Left cardiac atrium (tissue), 4 donors: Measurements from ENCODE around the gene ZNF267. TPM values are rescaled to one million over a fixed set of nuclear protein-coding genes. Genes with fewer than 3 reads are reported as not detected.
"Not testable (repeated sequence)": the region's sequence is repeated elsewhere in the genome, so short reads cannot be mapped to it uniquely, and the experiment has no call there.

Source experiments
- ATAC-seq, 2 donors: fragments of 200-7000 bp; cut with Tn5 transposase; one replicate each; pipeline ENCODE4 v1.9.1; 2020; ENCODE audit warnings: mild to moderate bottlenecking in 2 of 2, moderate library complexity in 2 of 2
- DNase-seq: peaks from one replicate; pipeline ENCODE4 v3.0.0-alpha.2; 2020
- intact Hi-C, 2 donors: fragments of 100-400 bp; cut with DNase I; formaldehyde crosslinking; loops; one replicate each; pipeline versions ENCODE4 v1.14.1 to v1.15.1; 2022 to 2023
- total RNA-seq, 2 donors: library from RNA; stranded (reverse); fragmentation: NEBNext Ultra II Directional; extraction: Animal tissue kit (Norgen Biotek cat#: 25700); gene quantifications; one replicate each; pipeline ENCODE4 v1.2.1, GENCODE V29; 2021
- donor health status: DM: no; HTN: yes; CAD: no.
- donor health status: DM: no; HTN: yes; CAD: no; lungs with severe emphysema.
- donor health status: DM: yes; HTN: yes; CAD: no.
- donor health status: Dilated cardiomyopathy.

ZNF267 gene
- total RNA-seq, 2 donors from 2014 or later: 8.4 to 8.5 TPM

- no peak for DNase-seq
- no peak for ATAC-seq
- intact Hi-C loops: loop anchor here in 1 of 2 donors (10.0 kb wide), 2 partner anchors 161 to 371 kb away; partner anchors contain the start of gene RUSF1
Observed at GRCh38 chr16:31875928-31876547, 2.4 kb downstream of the ZNF267 start.

GRCh38 chr16:31876951-31877828, 3.6 kb downstream of the ZNF267 start:
- intact Hi-C loops: loop anchor here in 1 of 2 donors (10.0 kb wide), 2 partner anchors 162 to 372 kb away; partner anchors contain the start of gene RUSF1
- ATAC-seq: peak in 1 of 2 donors; percentile 35

GRCh38 chr16:31877876-31878642, 4.5 kb downstream of the ZNF267 start:
- intact Hi-C loops: loop anchor here in 1 of 2 donors (10.0 kb wide), 2 partner anchors 163 to 373 kb away; partner anchors contain the start of gene RUSF1
- ATAC-seq: no peak
- no peak for DNase-seq

More at GRCh38 chr16:31876951-31877828, 3.6 kb downstream of the ZNF267 start:
- DNase-seq: no peak

GRCh38 chr16:31879937-31880321, 6.3 kb downstream of the ZNF267 start:
- intact Hi-C loops: loop anchor here in 1 of 2 donors (10.0 kb wide), 2 partner anchors 165 to 375 kb away; partner anchors contain the start of gene RUSF1
- DNase-seq (no peak), ATAC-seq (no peak)

- intact Hi-C loops: no loop called here
- DNase-seq (no peak), ATAC-seq (peak; percentile 61 to 79)
Observed at GRCh38 chr16:31880322-31880979, 6.8 kb downstream of the ZNF267 start.

GRCh38 chr16:31886227-31886626, 12.6 kb downstream of the ZNF267 start:
- intact Hi-C loops: no loop called here
- DNase-seq (no peak), ATAC-seq (no peak)

- no peak for DNase-seq
Observed at GRCh38 chr16:31888735-31889134, 15.1 kb downstream of the ZNF267 start.

GRCh38 chr16:31892111-31892510, 18.5 kb downstream of the ZNF267 start:
- DNase-seq, ATAC-seq, intact Hi-C loops: not testable (repeated sequence)

More at GRCh38 chr16:31888735-31889134, 15.1 kb downstream of the ZNF267 start:
- intact Hi-C loops: no loop called here
- no peak for ATAC-seq

- no peak for ATAC-seq
- intact Hi-C loops: no loop called here
Observed at GRCh38 chr16:31893824-31894223, 20.2 kb downstream of the ZNF267 start.

GRCh38 chr16:31897283-31897682, 23.7 kb downstream of the ZNF267 start:
- no peak for ATAC-seq

More at GRCh38 chr16:31893824-31894223, 20.2 kb downstream of the ZNF267 start:
- DNase-seq: no peak

GRCh38 chr16:31899505-31899904, 25.9 kb downstream of the ZNF267 start:
- ATAC-seq (no peak), DNase-seq (no peak)
- intact Hi-C loops: no loop called here

More at GRCh38 chr16:31897283-31897682, 23.7 kb downstream of the ZNF267 start:
- intact Hi-C loops: no loop called here
- DNase-seq: no peak

GRCh38 chr16:31904571-31904970, 31.0 kb downstream of the ZNF267 start:
- intact Hi-C loops, DNase-seq, ATAC-seq: not testable (repeated sequence)

- no peak for DNase-seq
- intact Hi-C loops: no loop called here
- no peak for ATAC-seq
Observed at GRCh38 chr16:31913668-31914067, 40.1 kb downstream of the ZNF267 start.

- intact Hi-C loops: no loop called here
- ATAC-seq: no peak
- no peak for DNase-seq
Observed at GRCh38 chr16:31916056-31916488, 42.5 kb downstream of the ZNF267 start.

GRCh38 chr16:31920373-31920772, 46.8 kb downstream of the ZNF267 start:
- intact Hi-C loops: no loop called here
- no peak for ATAC-seq
- no peak for DNase-seq

GRCh38 chr16:31951806-31952205, 78.2 kb downstream of the ZNF267 start:
- ATAC-seq: not testable (repeated sequence)

GRCh38 chr16:31952206-31952605, 78.6 kb downstream of the ZNF267 start:
- ATAC-seq, DNase-seq, intact Hi-C loops: not testable (repeated sequence)

More at GRCh38 chr16:31951806-31952205, 78.2 kb downstream of the ZNF267 start:
- intact Hi-C loops, DNase-seq: not testable (repeated sequence)

- intact Hi-C loops, ATAC-seq, DNase-seq: not testable (repeated sequence)
Observed at GRCh38 chr16:31956221-31956620, 82.6 kb downstream of the ZNF267 start.
